Right lobe of liver (tissue), 6 donors: ENCODE results near the gene DSCAML1. TPM values are rescaled to one million over a fixed set of nuclear protein-coding genes. Genes with fewer than 3 reads are reported as not detected.

Experiments
- ATAC-seq, 4 donors: fragments of 200-7000 bp; cut with Tn5 transposase; one replicate each; pipeline ENCODE4 v1.9.1; 2020; ENCODE audit warnings: mild to moderate bottlenecking in 4 of 4, moderate library complexity in 4 of 4
- DNase-seq, 3 donors: peaks; one replicate each; pipeline ENCODE4 v3.0.0-alpha.2; 2020
- H3K27ac ChIP-seq, 3 donors: fragments of 200-600 bp; one replicate each; pipeline ENCODE4 v1.8.0; 2022
- H3K27me3 ChIP-seq, 2 donors: fragments of 200-600 bp; one replicate each; pipeline ENCODE4 v1.8.0; 2022
- H3K36me3 ChIP-seq, 4 donors: fragments of 200-600 bp; sonication (generic) in 1 of 4; one replicate each; pipeline versions ENCODE4 v1.5.1 to v1.8.0; 2017 to 2022; ENCODE audit warnings: control low read depth in 1 of 4
- H3K4me1 ChIP-seq, 4 donors: fragments of 200-600 bp; sonication (generic) in 1 of 4; one replicate each; pipeline versions ENCODE4 v1.5.1 to v1.8.0; 2017 to 2022; ENCODE audit warnings: control low read depth in 1 of 4
- H3K4me3 ChIP-seq, 3 donors: fragments of 200-600 bp; one replicate each; pipeline ENCODE4 v1.8.0; 2022
- H3K9me3 ChIP-seq, 4 donors: fragments of 200-600 bp; sonication (generic) in 1 of 4; one replicate each; pipeline versions ENCODE4 v1.5.1 to v1.8.0; 2017 to 2022; ENCODE audit warnings: control low read depth in 1 of 4
- POLR2A ChIP-seq: fragments of 450-650 bp; IDR thresholded peaks from one replicate; pipeline ENCODE4 v1.6.1; 2017; ENCODE audit warnings: antibody characterized with exemption, mild to moderate bottlenecking
- WGBS: methylation state at CpG from one replicate; pipeline ENCODE4 v1.1.6; 2018; ENCODE audit warnings: low coverage, low lambda C conversion rate; ENCODE audit not compliant: insufficient coverage; ENCODE audit errors: missing lambda C conversion rate; 5-methylcytosine and 5-hydroxymethylcytosine counted together
- intact Hi-C, 2 donors: fragments of 100-400 bp; cut with DNase I; formaldehyde crosslinking; loops; one replicate each; pipeline versions ENCODE4 v1.11.2 to v1.14.1; 2022
- total RNA-seq, 6 experiments: library from RNA; depleted of rRNA in 2 of 6; stranded (reverse); fragments of >200 nt in 2 of 6; fragmentation: NEBNext Ultra II Directional in 3 of 6; extraction: Animal tissue kit (Norgen Biotek cat#: 25700) in 3 of 6; gene quantifications; one replicate each; pipeline versions ENCODE4 v1.1.0 to v1.2.4, GENCODE V29; 2016 to 2023
- TF ChIP-seq, protein P1 (sequence below), 4 donors: fragments of 200-600 bp in 3 of 4; fragments of 450-650 bp in 1 of 4; IDR thresholded peaks; one replicate each; pipeline versions ENCODE4 v1.5.1 to v1.8.0; 2016 to 2022; ENCODE audit warnings: antibody characterized with exemption in 4 of 4, mild to moderate bottlenecking in 2 of 4
- donor health status: DM: no; HTN: yes; CAD: no.
- donor health status: DM: no; HTN: no; CAD: no.
- donor health status: DM: no; HTN: no; CAD: no.
- donor health status: DM: no; HTN: yes; CAD: no.
- donor health status: DM: no; HTN: yes; CAD: no.

The DSCAML1 gene
- total RNA-seq, 6 experiments from 2014 or later = 0.06 to 0.92 (median 0.22) TPM; not detected in 1

DNA sequence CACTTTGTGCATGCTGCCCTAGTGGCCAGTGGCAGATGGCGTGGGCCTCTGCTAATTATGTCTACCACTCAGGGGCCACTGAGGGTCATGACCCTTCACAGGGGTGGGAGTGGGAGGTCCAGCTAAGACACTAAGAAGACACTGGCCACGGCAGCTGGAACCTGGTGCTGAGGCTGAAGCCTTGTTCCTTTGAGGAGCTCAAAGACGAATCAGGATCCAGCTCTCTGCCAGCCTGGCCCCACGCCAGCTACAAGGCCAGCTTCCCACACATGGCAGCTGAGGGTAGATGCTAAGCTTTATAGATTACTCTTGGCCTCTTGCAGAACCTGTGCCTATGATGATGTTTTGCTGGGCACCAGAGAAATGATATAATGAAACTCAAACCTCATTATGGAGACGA lies 226.3 kb downstream of the DSCAML1 start:
- H3K27me3 ChIP-seq = no peaks in the 10 kb centered on the region
- H3K9me3 ChIP-seq = no peaks in the 10 kb centered on the region
- no peak overlapping the region for H3K4me3 ChIP-seq
- H3K4me1 ChIP-seq = no peaks in the 10 kb centered on the region
- H3K27ac ChIP-seq = no peak overlapping the region
- WGBS = 76% methylated on average over 2 of the region's 5 CpGs
- intact Hi-C loops = no loop called here
- peak in 1 of 3 donors; percentile 39 for DNase-seq
- ATAC-seq = no peak
- no peaks in the 10 kb centered on the region for H3K36me3 ChIP-seq
- TF ChIP-seq POLR2A = no peak
- TF ChIP-seq, protein P1, sequence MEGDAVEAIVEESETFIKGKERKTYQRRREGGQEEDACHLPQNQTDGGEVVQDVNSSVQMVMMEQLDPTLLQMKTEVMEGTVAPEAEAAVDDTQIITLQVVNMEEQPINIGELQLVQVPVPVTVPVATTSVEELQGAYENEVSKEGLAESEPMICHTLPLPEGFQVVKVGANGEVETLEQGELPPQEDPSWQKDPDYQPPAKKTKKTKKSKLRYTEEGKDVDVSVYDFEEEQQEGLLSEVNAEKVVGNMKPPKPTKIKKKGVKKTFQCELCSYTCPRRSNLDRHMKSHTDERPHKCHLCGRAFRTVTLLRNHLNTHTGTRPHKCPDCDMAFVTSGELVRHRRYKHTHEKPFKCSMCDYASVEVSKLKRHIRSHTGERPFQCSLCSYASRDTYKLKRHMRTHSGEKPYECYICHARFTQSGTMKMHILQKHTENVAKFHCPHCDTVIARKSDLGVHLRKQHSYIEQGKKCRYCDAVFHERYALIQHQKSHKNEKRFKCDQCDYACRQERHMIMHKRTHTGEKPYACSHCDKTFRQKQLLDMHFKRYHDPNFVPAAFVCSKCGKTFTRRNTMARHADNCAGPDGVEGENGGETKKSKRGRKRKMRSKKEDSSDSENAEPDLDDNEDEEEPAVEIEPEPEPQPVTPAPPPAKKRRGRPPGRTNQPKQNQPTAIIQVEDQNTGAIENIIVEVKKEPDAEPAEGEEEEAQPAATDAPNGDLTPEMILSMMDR (IDR thresholded peaks at IDR 0.05) = no peak

DNA sequence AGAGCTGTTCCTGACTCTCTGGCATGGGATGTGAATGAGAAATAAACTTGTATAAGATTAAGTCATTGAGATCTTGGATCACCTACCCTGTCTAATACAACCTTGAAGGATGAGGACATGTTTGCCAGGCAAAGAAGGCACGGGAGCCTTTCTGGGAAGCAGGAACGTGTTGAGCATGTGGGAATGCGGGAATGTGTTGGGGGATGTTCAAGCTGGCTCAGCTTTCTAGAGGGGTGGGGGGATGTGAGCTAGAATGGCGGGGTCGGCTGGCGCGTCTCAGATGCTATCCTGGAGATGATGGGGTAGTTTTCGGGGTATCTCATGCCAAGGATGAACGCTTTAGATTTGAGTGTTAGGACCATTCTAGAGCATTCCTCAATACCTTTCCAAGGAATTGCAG lies 227.1 kb downstream of the DSCAML1 start:
- peak in 1 of 3 donors; percentile 6 for DNase-seq
- 89% methylated on average over 9 of the region's 9 CpGs for WGBS
- intact Hi-C loops = no loop called here
- H3K27ac ChIP-seq = no peak overlapping the region
- no peak overlapping the region for H3K4me3 ChIP-seq
- no peaks in the 10 kb centered on the region for H3K9me3 ChIP-seq
- no peaks in the 10 kb centered on the region for H3K36me3 ChIP-seq
- no peak for ATAC-seq
- H3K4me1 ChIP-seq = no peaks in the 10 kb centered on the region
- TF ChIP-seq POLR2A = no peak
- TF ChIP-seq, protein P1 (IDR thresholded peaks at IDR 0.05) = no peak
- H3K27me3 ChIP-seq = no peaks in the 10 kb centered on the region

DNA sequence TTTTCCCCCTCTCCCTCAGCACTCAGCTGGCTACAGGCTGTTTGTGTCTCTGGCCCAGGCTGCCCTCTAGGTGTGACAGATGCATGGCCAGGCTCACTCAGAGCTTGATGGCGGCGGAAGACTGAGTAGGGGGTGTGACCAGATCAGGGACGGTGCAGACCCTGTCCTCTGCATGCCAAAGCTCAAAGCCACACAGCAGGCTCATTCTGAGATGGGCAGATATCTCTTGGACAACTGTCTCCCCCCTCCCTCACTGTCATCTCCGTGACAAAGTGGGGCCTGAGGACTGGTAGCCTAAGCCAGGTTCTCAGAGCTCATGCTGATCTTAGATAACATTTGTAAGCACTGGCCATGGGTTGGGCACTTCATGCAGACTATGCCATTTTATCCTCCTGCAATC lies 231.3 kb downstream of the DSCAML1 start:
- Histone ChIP-seq H3K27me3 (no peaks in the 10 kb centered on the region), H3K36me3 (no peaks in the 10 kb centered on the region), H3K27ac (no peak overlapping the region), H3K4me3 (no peak overlapping the region), H3K9me3 (no peaks in the 10 kb centered on the region), H3K4me1 (no peaks in the 10 kb centered on the region)
- WGBS = 55% methylated on average over 2 of the region's 4 CpGs
- DNase-seq = peak in 1 of 3 donors; percentile 15
- ATAC-seq = no peak
- no peak for TF ChIP-seq POLR2A
- TF ChIP-seq, protein P1 (IDR thresholded peaks at IDR 0.05) = no peak
- intact Hi-C loops = no loop called here

DNA sequence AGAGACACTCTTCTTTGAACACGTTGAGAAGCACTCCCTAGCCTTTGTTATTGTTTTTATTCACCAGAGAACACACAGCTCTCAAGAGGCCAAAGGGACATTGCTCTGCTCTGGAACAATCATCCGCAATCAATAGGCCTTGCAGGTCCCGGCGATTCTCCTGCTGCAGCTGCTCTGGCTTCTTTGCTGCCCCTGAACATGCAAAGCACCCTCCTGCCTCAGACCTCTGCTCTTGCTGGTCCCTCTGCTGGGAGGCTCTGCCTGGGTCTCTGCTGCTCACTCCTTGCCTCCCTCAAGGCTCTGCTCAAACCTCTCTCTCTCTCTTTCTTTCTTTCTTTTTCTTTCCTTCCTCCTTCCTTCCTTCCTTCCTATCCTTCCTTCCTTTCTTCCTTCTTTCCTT lies 232.7 kb downstream of the DSCAML1 start:
- intact Hi-C loops = no loop called here
- peak in 1 of 3 donors; percentile 16 for DNase-seq
- WGBS = 62% methylated on average over 2 of the region's 4 CpGs

More for the DNA sequence above, 232.7 kb downstream of the DSCAML1 start:
- no peak for TF ChIP-seq POLR2A
- TF ChIP-seq, protein P1 (IDR thresholded peaks at IDR 0.05) = no peak
- no peaks in the 10 kb centered on the region for H3K27me3 ChIP-seq
- H3K36me3 ChIP-seq = no peaks in the 10 kb centered on the region
- H3K4me1 ChIP-seq = no peaks in the 10 kb centered on the region
- H3K27ac ChIP-seq = no peak overlapping the region
- H3K4me3 ChIP-seq = no peak overlapping the region
- no peaks in the 10 kb centered on the region for H3K9me3 ChIP-seq
- ATAC-seq = no peak
